Activated naive CD8-positive, alpha-beta T cell treated with anti-CD3 and anti-CD28 coated beads, Interleukin-2, amount 50 U/mL, for 24 hours (primary cell): ENCODE measurements around the gene JPH3.

Experiments used
- ATAC-seq: fragments of 150-1000 bp; cut with Tn5 transposase; one replicate; pipeline ENCODE4 v1.10.0; 2021
- DNase-seq: peaks from one replicate; pipeline ENCODE4 v3.0.0; 2021
- H3K27ac Mint-ChIP-seq: one replicate; pipeline ENCODE4 v1.8.0; 2021; ENCODE audit warnings: mild to moderate bottlenecking, mixed read lengths
- H3K27me3 Mint-ChIP-seq: one replicate; pipeline ENCODE4 v1.8.0; 2021; ENCODE audit warnings: mixed read lengths
- H3K36me3 Mint-ChIP-seq: one replicate; pipeline ENCODE4 v1.8.0; 2021; ENCODE audit warnings: low read depth, mixed read lengths
- H3K4me1 Mint-ChIP-seq: one replicate; pipeline ENCODE4 v1.8.0; 2021; ENCODE audit warnings: mixed read lengths
- H3K4me3 Mint-ChIP-seq: one replicate; pipeline ENCODE4 v1.8.0; 2021; ENCODE audit warnings: mild to moderate bottlenecking, moderate library complexity, mixed read lengths
- H3K9me3 Mint-ChIP-seq: one replicate; pipeline ENCODE4 v1.8.0; 2021; ENCODE audit warnings: mixed read lengths

Gene JPH3

GRCh38 chr16:87621550-87621829, 19.2 kb downstream of the JPH3 start:
- no peak for DNase-seq
- no peak overlapping the region for H3K4me3 Mint-ChIP-seq
- H3K27ac Mint-ChIP-seq = no peak overlapping the region
- H3K36me3 Mint-ChIP-seq = no peaks in the 10 kb centered on the region
- H3K4me1 Mint-ChIP-seq = no peaks in the 10 kb centered on the region
- no peak for ATAC-seq
- peaks cover 13% of the 10 kb centered on the region for H3K27me3 Mint-ChIP-seq
- no peaks in the 10 kb centered on the region for H3K9me3 Mint-ChIP-seq

GRCh38 chr16:87621976-87622713, 19.8 kb downstream of the JPH3 start:
- ATAC-seq (no peak), DNase-seq (no peak)
- Mint-ChIP-seq H3K9me3 (no peaks in the 10 kb centered on the region), H3K27ac (no peak overlapping the region), H3K4me3 (no peak overlapping the region), H3K27me3 (peaks cover 13% of the 10 kb centered on the region), H3K4me1 (no peaks in the 10 kb centered on the region), H3K36me3 (no peaks in the 10 kb centered on the region)

GRCh38 chr16:87622756-87623319, 20.5 kb downstream of the JPH3 start:
- H3K4me1 Mint-ChIP-seq = no peaks in the 10 kb centered on the region
- no peak overlapping the region for H3K4me3 Mint-ChIP-seq
- H3K27me3 Mint-ChIP-seq = peaks cover 9% of the 10 kb centered on the region
- DNase-seq (no peak), ATAC-seq (no peak)
- H3K27ac Mint-ChIP-seq = no peak overlapping the region
- no peaks in the 10 kb centered on the region for H3K9me3 Mint-ChIP-seq
- H3K36me3 Mint-ChIP-seq = no peaks in the 10 kb centered on the region

- no peaks in the 10 kb centered on the region for H3K36me3 Mint-ChIP-seq
- ATAC-seq (no peak), DNase-seq (no peak)
- no peak overlapping the region for H3K27ac Mint-ChIP-seq
- H3K4me3 Mint-ChIP-seq = no peak overlapping the region
- H3K27me3 Mint-ChIP-seq = peaks cover 3% of the 10 kb centered on the region
- H3K4me1 Mint-ChIP-seq = no peaks in the 10 kb centered on the region
- H3K9me3 Mint-ChIP-seq = no peaks in the 10 kb centered on the region
Observed at GRCh38 chr16:87625241-87625797, 23.0 kb downstream of the JPH3 start.

DNA sequence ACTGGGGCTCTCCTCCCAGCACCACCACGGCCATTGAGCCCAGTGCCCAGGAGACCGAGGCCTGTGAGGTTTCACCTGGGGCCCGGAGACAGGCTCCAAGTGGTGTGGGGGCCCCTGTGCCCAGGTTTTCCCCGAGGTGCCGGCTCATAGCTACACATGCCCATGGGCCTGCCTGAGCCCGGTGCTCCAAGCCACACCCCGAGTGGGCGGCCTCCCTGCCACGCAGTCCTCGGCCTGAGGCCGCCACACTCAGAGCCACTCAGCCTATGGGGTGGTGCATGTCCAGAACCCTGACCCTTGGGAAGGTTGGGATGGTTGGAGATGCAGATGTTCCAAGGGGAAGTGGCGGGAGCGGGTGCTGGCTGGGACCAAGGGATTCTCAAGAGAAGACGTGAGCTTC, 24.1 kb downstream of the JPH3 start:
- H3K27ac Mint-ChIP-seq = no peak overlapping the region
- DNase-seq (no peak), ATAC-seq (no peak)
- H3K4me3 Mint-ChIP-seq = no peak overlapping the region
- no peaks in the 10 kb centered on the region for H3K36me3 Mint-ChIP-seq
- H3K9me3 Mint-ChIP-seq = peaks cover 5% of the 10 kb centered on the region
- no peaks in the 10 kb centered on the region for H3K4me1 Mint-ChIP-seq
- peaks cover 11% of the 10 kb centered on the region for H3K27me3 Mint-ChIP-seq

- ATAC-seq = no peak
- Mint-ChIP-seq H3K27ac (no peak overlapping the region), H3K4me3 (no peak overlapping the region), H3K9me3 (peaks cover 5% of the 10 kb centered on the region), H3K27me3 (peaks cover 16% of the 10 kb centered on the region), H3K4me1 (no peaks in the 10 kb centered on the region), H3K36me3 (no peaks in the 10 kb centered on the region)
- DNase-seq = no peak
Observed at GRCh38 chr16:87626905-87627304, 24.6 kb downstream of the JPH3 start.

GRCh38 chr16:87627542-87628245, 25.4 kb downstream of the JPH3 start:
- Mint-ChIP-seq H3K4me3 (no peak overlapping the region), H3K9me3 (peaks cover 5% of the 10 kb centered on the region), H3K4me1 (no peaks in the 10 kb centered on the region), H3K27me3 (peaks cover 21% of the 10 kb centered on the region), H3K36me3 (no peaks in the 10 kb centered on the region), H3K27ac (no peak overlapping the region)
- ATAC-seq = no peak
- no peak for DNase-seq

- peaks cover 21% of the 10 kb centered on the region for H3K27me3 Mint-ChIP-seq
- ATAC-seq (no peak), DNase-seq (no peak)
- H3K9me3 Mint-ChIP-seq = peaks cover 5% of the 10 kb centered on the region
- no peak overlapping the region for H3K4me3 Mint-ChIP-seq
- H3K4me1 Mint-ChIP-seq = no peaks in the 10 kb centered on the region
- no peak overlapping the region for H3K27ac Mint-ChIP-seq
- no peaks in the 10 kb centered on the region for H3K36me3 Mint-ChIP-seq
Observed at GRCh38 chr16:87628246-87628923, 26.1 kb downstream of the JPH3 start.

DNA sequence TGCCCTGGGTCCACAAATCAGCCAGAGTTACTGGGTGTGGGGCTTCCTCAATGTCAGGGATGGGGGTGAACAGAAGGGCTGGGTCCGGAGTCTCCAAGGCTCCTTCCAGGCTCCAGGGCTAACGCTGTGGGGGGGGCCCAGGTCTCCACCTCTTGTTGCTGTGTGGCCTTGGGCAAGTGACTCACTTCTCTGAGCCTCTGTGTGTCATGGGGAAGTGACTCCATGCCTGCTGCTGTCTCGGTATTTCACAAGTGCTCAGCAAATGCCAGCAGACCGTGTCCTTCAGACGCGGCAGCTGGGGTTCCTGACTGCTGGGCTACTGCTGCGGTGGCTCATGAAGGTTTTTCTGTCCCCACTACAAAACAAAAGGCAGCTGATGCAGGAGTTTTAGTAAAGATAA, 26.6 kb downstream of the JPH3 start:
- no peak overlapping the region for H3K4me3 Mint-ChIP-seq
- ATAC-seq (no peak), DNase-seq (no peak)
- no peaks in the 10 kb centered on the region for H3K36me3 Mint-ChIP-seq
- peaks cover 21% of the 10 kb centered on the region for H3K27me3 Mint-ChIP-seq
- no peaks in the 10 kb centered on the region for H3K4me1 Mint-ChIP-seq
- no peak overlapping the region for H3K27ac Mint-ChIP-seq
- peaks cover 5% of the 10 kb centered on the region for H3K9me3 Mint-ChIP-seq

GRCh38 chr16:87631067-87631466, 28.8 kb downstream of the JPH3 start:
- Mint-ChIP-seq H3K27ac (no peak overlapping the region), H3K4me3 (no peak overlapping the region), H3K36me3 (no peaks in the 10 kb centered on the region), H3K27me3 (peaks cover 21% of the 10 kb centered on the region), H3K4me1 (peaks cover 8% of the 10 kb centered on the region), H3K9me3 (peaks cover 5% of the 10 kb centered on the region)
- ATAC-seq = no peak
- no peak for DNase-seq

DNA sequence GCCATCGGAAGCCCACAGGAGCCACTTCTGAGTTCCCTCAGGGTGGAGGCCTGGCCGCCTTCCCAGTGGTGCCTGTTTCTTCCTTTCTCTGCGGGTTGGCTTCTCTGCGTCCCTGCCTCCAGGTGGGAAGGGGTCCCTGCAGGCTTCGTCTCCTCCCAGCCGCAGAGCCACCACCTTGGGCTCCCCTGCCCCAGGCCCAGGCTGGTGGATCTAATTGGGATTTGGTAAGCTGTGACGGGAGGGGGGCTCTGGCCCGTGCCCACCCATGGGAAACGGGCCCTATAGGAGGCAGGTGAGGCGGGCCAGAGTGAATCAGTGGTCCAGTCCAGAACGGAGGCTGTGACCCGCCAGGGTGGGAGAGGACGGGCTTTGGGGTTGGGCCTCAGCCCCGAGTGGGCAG, 32.1 kb downstream of the JPH3 start:
- ATAC-seq = no peak
- Mint-ChIP-seq H3K27ac (no peak overlapping the region), H3K4me3 (no peak overlapping the region), H3K36me3 (no peaks in the 10 kb centered on the region), H3K27me3 (peaks cover 24% of the 10 kb centered on the region), H3K4me1 (peaks cover 8% of the 10 kb centered on the region), H3K9me3 (peaks cover 5% of the 10 kb centered on the region)
- DNase-seq = no peak

GRCh38 chr16:87635541-87636049, 33.3 kb downstream of the JPH3 start:
- H3K36me3 Mint-ChIP-seq = no peaks in the 10 kb centered on the region
- peak; percentile 76 for ATAC-seq

DNA sequence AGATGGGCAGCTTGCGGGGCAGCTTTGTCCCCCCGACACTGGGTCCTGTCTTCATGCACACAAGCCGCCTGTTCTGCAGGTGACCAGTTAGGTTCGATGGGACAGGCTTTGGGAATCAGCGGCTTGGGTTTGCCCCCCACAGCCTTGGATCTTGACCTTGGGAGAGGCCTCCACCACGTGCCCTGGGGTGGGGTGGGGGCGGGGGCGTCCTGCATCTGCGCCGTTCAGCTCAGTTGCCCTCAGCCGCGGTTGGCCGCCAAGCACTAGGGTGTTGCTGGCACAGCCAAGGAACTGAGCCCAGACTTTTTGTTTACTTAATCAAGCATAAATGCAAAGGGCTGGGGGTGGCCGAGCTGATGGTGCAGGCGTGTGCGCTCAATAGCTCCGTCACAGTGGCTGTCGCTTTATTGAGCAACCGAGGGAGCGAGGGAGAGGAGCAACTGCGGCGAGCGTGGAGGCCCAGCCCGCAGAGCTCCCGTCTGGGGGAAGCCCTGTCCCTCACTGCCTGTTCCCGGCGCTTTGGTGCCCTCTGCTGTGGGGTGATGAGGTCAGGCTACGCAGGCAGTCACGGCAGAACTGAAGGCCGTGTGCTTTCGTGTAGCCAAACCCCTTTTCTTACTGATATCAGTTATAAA, 33.9 kb downstream of the JPH3 start:
- Mint-ChIP-seq H3K27me3 (peaks cover 17% of the 10 kb centered on the region), H3K9me3 (peaks cover under 1% of the 10 kb centered on the region), H3K36me3 (no peaks in the 10 kb centered on the region), H3K4me3 (peak overlapping the region; percentile 68), H3K4me1 (peaks cover 8% of the 10 kb centered on the region), H3K27ac (no peak overlapping the region)
- ATAC-seq (peak; percentile 95), DNase-seq (peak; percentile 88)

More at GRCh38 chr16:87635541-87636049, 33.3 kb downstream of the JPH3 start:
- H3K4me1 Mint-ChIP-seq = peaks cover 8% of the 10 kb centered on the region
- DNase-seq = peak; percentile 79
- H3K27ac Mint-ChIP-seq = no peak overlapping the region
- peak overlapping the region; percentile 63 for H3K4me3 Mint-ChIP-seq
- H3K9me3 Mint-ChIP-seq = peaks cover 5% of the 10 kb centered on the region
- H3K27me3 Mint-ChIP-seq = peaks cover 22% of the 10 kb centered on the region

- no peak for DNase-seq
- Mint-ChIP-seq H3K36me3 (no peaks in the 10 kb centered on the region), H3K9me3 (no peaks in the 10 kb centered on the region), H3K27ac (no peak overlapping the region), H3K4me3 (no peak overlapping the region), H3K4me1 (peaks cover 8% of the 10 kb centered on the region), H3K27me3 (peaks cover 12% of the 10 kb centered on the region)
- no peak for ATAC-seq
Observed at GRCh38 chr16:87636741-87637140, 34.4 kb downstream of the JPH3 start.
